NCI-H510A treated with DMSO at 0.1 percent for 48 hours (cell line): ENCODE measurements around the gene UST.
"Not testable (repeated sequence)": the region's sequence is repeated elsewhere in the genome, so short reads cannot be mapped to it uniquely, and the experiment has no call there.

Experiments
- DNase-seq: peaks from one replicate; lab custom pipeline; 2025; lab: John Stamatoyannopoulos, UW

The UST gene

DNA sequence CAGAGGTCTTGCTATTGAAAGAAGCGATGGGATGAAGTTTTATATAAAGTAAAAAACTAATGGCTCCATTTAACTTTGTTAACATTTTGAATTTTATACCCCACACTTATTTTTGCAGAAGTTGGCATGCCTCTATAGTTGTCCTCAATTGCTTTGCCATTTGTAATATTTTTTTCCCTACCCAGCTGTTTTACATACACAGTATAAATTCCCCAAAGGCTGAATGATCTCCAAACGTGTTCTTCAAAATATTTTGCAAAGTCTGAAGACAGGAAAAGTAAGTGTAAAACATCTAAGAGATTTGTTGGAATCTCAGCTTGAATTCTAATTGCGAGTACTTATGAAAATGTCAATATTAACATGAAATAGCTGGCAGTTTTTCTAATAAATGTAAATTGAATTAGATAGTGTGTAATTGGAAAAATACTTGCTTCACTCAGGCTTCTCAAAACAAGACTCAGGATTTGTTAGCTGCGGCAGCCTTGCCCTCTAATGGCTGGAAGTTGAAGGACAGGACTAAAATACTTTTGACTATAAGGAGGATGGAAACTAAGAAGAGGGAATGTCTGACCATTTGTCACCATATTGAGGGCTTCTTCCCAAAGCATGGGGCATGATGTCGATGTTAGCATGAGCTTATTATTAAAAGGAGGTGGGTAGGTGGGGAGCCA is 226.8 kb downstream of the UST start:
- peak; percentile 47 for DNase-seq

DNA sequence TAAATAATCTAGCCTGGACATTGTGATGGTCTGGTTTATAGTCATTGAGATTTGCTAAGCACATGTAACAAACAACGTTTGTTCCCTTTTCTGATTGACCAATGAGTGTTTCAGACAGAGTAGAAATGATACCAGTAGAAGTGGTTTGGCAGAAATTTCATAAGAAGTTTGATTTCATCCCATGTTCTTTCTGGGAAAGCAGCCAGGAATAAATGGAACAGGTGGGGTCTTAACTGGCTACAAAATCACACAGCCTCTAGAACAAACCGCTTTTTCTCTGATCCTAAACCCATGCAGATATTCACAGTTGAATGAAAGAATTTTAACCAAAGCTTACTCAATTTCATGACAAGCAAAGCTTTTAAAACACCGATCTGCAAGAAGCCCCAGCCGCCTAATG is 227.5 kb downstream of the UST start:
- DNase-seq, result no peak

DNA sequence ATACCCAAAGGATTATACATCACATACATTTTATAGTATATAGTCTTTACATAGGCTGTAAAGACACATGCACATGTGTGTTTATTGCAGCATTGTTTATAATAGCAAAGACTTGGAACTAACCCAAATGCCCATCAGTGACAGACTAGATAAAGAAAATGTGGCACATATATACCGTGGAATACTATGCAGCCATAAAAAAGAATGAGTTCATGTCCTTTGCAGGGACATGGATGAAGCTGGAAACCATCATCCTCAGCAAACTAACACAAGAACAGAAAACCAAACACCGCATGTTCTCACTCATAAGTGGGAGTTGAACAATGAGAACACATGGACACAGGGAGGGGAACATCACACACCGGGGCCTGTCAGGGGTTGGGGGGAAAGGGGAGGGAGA is 231.5 kb downstream of the UST start:
- DNase-seq, result not testable (repeated sequence)

DNA sequence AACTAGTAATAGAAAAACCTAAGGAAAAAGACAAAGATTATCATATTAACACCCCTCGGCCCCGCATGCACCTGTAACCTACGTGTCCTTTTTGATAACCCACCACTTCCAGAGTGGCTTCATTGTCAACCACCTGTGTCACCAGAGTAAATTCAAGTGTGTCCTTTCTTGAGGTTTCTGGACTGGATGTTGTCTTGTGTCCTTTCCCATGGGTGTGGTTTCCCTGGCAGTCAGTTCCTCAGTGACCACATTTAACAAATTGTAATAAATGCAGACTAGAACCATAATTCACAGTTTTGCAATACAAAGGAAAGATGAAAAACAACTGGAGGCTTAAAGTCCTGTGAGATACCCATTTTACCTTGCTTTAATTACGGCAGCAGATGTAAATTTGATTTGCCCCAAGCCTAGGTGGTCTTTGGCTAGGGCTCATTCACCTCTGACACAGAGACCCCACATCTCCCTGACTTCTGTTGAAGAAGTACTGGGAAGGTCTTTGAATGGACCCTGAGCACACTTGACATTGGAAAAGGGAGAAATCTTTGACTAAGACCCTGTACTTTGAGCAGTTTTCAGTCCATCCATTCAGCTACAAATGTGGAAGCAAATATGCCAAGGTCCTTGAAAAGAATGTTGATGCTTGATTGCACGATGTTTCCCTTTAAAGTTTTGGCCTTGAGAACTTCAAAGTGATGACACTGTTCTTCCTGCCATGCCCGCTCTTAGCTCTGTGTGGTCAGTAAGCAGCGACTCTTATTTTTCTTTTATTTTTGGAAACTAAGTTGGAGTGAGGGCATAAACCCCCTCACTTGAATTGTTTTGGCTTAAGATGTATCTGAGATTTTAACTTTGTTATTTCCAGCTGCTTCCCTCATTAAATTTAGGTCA is 232.4 kb downstream of the UST start:
- DNase-seq, result no peak

DNA sequence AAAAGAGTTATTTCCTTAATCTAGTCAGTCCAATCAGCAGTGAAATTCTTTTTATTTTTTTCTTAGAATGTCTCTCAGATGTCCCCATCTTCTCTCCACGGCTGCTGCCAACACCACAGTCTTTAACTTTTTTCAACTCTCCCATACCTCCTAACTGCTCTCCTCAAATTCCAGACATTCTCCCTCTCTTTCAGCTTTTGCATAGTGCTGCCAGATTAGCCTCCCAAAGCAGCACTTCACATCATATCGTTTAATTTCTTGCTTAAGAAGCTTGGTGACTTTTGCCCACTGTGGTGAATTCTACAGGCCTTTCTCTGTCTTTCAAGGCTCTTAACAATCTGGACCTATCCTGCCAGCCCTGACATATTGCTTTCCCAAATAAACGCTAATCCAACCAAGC is 233.4 kb downstream of the UST start:
- no peak for DNase-seq

DNA sequence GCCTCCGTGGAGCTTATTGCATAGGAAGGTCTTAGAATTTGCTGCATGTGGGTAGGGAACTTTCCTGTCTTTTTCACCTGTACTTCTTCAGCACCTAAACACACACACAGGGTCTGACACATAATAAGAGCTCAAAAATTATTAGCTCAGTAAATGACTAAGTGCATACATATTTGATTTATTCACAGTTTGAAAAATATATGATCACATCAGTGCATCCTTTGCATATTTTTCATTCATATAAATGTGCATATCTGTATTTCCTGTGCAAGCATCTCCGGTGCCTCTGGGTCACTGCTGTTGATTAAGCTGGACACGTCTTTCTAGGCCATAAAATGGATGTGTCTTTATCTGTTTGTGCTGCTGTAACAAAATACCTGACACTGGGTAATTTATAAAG is 234.7 kb downstream of the UST start:
- DNase-seq, result no peak

DNA sequence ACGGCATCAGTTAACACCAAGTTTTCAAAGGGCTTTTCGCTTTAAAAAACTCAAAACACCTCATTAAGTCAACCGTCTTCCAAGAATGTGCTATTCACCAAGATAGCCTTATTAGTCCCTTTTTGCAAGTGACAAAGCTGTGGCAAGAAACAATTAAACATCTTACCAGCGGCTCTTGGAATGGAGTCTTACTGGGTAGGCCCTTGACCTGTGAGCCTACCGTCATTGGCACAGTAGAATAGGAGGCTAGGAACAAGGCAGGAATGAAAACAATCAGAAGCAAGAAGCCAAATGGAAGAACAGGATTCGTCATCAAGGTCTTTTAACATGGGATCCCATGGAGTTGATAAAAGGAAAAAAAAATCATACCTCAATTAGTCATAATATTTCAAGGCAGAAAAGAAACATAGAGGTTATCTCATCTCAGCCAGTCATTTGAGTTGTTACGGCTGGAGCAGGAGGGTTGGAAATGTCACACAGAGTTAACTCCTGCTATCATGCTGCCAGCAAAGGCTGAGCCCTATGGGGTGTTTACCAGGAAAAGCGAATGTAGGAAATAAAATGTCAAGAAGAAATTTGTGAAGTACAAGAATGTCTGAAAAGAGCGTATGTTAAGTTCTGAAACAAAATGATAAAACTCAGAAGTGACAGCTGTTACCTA is 236.4 kb downstream of the UST start:
- DNase-seq, result no peak

DNA sequence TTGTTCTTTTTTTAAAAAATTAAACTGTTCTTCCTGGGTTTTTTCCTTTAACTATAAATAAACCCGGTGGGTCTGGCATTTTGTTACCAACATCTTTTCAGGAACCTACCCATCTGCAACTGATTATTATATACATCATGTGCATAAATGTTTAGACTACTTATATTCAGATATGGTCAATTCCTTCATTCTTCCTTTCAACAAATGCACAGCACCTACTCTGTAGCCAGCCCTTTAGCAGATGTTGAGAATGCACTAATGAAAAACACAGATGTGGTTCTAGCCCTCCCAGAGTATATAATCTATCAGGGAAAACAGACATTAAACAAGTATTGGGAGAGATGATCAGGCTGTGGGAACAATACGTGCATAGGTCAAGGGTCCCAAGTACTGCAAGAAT is 237.1 kb downstream of the UST start:
- DNase-seq, result no peak

DNA sequence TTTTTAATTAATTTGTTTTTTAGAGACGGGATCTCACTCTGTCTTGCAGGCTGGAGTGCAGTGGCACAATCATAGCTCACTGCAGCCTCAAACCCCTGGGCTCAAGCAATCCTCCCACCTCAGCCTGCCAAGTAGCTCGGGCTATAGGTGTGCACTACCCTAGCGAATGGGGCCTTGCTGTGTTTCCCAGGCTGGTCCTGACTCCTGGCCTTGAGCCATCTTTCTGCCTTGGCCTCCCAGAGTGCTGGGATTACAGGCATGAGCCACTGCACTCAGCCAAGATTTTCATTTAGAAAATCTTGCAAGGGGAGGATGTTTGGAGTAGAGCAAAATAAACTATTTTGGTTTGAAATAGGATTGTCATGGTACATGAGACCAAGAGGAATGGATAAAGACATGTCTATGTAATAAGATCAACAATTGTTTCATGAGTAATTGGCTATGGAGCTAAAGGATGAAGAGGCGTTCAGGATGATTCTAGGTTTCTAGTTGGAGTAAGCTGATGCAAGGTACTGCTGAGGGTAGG is 237.8 kb downstream of the UST start:
- no peak for DNase-seq

DNA sequence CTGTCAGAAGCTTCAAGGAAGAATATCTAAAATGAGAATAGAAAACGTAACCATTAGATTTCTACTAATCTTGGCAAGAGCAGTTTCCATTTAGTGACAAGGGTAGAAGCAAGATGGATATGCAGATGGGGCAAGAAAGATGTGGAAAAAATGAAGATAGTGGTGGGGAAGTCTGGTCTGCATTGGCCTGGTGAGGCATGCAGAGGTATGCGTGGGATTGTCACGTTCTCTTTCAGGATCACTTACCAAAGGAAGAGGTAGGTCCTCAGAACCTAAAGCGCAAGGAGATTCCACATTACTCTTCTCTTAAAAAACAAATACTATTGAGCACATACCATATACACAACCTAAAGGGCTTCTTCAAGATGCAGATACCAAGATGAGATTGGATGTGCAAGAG is 238.7 kb downstream of the UST start:
- no peak for DNase-seq

DNA sequence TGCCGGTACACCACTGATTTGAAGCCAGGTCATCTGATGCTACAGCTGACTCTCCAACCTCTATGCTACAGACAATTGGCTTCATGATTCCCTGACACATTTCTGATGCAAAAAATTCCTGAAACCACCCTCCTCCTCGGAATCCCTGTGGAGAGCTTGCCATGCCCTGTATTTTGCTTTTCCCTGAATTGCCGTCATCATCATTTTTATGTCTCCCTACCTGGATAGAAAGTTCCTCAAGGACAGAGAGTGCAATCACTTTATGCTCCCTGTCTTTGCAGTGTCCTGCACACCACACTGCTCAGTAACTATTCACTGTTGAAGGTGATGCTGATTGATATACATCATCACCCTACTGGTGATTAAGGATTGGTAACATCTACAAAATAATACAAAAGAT is 239.8 kb downstream of the UST start:
- DNase-seq, result no peak

DNA sequence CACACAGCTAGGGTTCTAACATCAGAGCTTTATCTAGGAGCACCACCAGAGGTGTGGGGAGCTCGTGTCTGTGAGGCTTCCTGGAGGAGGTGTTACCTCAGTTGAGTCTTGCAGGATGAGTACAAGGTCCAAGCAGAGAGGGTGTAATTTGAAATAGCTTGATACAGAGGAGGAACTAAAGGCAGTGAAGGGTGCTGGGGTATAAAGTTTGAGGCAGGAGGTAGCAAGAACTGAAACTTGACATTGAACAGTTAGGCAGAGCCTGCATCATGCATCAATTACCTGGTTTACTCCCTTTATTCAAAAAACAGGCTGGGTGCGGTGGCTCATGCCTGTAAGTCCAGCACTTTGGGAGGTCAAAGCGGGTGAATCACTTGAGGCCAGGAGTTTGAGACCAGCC is 241.2 kb downstream of the UST start:
- no peak for DNase-seq

DNA sequence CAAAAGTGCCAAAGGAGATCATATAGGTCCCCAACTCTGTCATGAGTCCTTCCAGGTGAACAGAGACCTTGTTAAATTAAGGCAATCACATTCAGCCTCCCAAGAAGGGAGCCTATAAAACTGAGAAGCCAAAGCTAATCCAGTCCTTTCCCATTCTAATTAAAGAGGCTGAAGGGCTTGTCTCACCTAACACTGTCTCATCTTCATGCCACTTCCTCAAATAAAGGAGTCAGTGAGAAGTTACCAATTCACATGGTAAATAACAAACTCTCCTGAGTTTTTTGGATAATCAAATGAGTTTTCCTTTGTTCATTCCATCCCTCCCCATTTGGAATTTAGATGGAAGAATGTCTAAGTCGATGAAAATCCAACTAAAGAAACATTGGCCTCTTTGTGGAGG is 242.8 kb downstream of the UST start:
- no peak for DNase-seq

DNA sequence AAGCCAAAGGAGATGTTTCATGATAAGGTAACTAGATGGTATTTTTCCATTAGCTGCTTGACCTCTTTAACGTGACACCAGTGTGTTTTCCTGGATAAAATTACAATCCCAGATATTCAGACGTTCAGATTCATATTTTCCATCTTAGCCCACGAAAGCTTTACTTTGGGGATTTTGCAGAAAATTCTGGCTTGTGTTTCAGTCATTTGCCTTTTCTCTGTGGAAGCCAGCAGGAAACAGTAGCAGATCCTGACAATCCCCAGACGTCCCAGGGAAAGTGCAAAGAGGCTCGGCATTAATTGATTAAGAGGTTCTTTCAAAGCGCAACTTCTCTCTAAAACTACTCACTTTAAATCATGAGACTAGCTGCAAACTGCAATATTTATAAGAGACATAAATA is 243.6 kb downstream of the UST start:
- no peak for DNase-seq

DNA sequence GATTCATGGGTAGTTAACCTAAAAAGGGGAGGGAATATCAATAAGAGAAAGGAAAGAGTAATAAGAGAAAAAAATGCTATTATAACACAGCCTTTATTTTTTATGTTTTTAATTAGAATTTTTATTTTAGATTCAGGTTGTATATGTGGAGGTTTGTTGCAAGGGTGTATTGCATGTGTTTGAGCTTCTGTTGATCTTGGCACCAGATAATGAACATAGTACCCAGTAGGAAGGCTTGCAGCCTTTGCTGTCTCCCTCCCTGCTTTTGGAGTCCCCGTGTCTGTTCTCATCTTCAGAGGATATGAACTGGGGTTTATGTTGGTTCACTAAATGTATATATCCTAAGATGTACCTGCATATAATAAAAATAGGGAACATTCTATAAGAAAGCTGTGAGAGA is 250.0 kb downstream of the UST start:
- DNase-seq, result no peak

DNA sequence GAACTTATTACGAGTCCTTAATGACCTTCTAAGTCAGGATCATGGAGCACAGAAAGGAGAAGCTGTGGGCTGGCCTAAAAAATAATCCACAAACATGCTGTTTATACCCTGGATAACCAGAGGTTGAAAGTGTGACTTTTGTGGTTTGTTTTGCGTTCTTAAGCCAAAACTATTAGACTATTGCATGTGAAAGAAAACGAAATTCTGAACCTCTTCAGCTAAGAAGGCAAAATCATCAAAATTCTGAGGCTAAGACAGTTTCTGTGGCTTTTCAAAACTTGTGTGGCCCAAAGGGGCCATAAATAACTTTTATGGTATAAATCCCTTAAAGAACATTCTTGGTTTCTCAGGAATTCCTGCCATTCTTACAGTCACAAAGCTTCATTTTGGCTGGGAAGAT is 251.0 kb downstream of the UST start:
- DNase-seq, result no peak

DNA sequence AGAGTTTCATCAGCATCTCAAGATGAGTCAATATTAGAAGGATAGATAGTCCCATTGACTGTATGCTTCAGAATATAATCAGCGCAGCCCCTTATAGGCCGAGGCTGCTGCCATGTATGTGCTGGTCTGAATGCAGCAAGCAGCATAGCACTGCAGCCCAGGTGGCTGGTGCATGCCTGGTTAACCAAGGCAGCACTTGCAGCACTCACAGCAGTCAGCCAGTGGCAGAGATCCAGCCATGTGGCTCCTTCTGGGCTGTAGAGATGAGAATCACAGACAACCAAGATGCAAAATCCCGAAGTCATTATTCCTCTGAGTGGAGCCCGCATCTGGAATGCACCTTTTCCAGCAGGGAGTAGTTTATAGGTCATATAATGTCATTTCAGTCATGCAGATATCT is 251.9 kb downstream of the UST start:
- no peak for DNase-seq

DNA sequence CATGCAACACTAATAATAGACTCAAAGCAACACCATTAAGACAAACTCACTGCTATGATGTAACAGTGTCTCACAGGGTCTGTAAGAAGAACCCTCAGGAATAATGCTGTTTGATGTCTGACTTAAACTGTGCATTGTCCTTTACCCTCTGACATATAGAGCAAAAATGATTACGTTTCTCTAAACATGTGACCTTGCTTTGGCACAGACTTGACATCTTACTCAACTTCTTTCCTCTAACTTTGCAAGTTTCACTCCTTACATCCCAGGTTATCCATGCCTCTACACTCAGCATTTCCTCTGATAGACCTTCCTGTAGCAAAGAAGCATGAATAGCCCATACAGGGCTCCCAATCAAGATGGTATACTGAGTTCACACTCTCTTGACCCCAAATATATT is 252.7 kb downstream of the UST start:
- DNase-seq, result no peak

DNA sequence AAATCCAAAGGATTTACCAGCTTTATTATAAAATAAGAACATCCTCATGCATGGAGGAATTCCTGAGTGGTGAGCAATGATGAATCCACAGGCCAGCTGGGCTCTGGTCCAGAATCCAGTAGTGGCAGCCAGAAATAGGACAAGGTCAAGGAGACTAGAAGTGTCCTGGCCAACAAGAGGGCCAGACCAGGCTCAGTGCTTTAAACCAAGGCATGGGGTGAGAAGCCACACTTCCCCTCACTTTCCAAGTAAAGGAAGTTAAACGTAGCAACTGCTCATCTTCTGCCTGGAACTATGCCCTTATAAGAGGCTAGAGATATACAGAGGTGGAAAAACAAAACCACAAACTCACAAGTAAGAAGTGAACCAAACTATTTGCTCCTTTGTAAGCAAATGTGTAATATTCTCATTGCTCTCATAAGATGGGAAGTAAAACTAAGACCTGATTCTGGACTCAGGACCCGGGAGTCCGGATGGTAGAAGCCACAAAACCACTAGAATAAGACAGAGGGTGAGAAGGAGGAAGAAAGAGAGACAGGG is 253.2 kb downstream of the UST start:
- no peak for DNase-seq

DNA sequence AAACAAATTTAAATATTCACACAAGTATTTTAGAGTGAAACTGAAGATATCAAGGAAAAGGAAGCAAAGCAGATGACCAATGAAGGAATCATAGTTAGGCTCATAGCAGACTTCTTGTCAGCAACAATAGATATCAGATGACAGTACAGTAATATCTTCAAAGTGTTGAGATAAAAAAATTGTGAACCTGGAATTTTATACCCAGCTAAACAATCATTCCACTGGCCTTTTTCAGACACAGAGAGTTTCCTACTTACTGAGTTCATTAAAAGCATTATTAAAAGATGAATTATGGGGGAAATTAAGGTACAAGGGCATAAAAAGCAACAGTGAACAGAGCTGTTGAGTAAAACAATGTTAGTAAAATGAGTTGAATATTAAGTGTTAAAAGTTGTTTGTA is 254.6 kb downstream of the UST start:
- no peak for DNase-seq

DNA sequence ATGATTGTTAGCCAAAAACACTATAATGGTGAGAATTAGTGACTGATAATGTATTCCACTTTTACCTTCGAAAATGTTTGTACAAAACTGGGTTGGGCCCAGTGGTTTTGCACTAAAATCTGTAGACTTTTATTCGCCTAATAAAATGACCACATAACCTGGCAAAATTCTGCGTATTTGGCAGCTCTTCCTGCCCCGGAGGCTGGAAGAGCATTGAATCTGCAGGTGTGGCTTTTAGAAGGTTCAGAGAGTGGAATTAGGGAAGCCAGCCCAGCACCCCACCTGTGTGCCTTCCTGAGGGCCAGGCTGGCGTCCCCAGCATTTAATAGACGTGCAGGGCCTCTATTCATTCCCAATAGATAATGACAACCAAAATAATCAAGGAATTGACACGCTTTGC is 256.7 kb downstream of the UST start:
- no peak for DNase-seq

DNA sequence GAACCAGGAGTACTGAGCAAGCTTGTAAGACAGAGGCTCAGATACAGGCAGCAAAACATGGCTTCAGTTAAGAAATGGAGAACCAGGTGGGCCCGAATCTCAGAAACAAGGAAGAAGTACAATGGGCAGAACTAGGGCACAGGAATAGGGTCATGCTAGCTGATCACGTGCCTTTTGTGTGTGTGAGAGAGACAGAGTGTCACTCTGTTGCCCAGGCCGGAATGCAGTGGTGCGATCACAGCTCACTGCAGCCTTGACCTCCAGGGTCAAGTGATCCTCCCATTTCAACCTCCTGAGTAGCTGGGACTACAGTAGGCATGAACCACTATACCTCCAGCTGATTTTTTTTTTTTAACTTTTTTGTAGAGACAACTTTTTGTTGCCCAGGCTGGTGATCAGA is 257.8 kb downstream of the UST start:
- no peak for DNase-seq

DNA sequence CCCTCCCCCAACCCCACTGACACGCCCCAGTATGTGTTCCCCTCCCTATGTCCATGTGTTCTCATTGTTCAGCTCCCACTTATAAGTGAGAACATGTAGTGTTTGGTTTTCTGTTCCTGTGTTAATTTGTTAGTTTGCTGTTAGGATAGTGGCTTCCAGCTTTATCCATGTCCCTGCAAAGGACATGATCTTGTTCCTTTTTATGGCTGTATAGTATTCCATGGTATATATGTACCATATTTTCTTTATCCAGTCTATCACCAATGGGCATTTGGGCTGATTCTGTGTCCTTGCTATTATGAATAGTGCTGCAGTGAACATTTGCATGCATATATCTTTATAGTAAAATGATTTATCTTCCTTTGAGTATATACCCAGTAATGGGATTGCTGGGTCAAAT is 259.4 kb downstream of the UST start:
- not testable (repeated sequence) for DNase-seq
